GM12864 (cell line): Measurements from ENCODE around the gene LTC4S.

Experiments used
- DNase-seq: peaks from one replicate; pipeline ENCODE4 v3.0.0-alpha.2; 2011; ENCODE audit warnings: low read depth
- H3K4me3 ChIP-seq: 2 replicates; pipeline ENCODE4 v1.5.1; 2011; ENCODE audit warnings: mild to moderate bottlenecking, low read depth, low read length, control low read depth
- CTCF ChIP-seq: IDR thresholded peaks from 2 replicates; pipeline ENCODE4 v1.5.1; 2011; ENCODE audit warnings: low read depth, mild to moderate bottlenecking, moderate library complexity, low read length, control low read depth, inconsistent platforms; ENCODE audit errors: missing control alignments

LTC4S gene

DNA sequence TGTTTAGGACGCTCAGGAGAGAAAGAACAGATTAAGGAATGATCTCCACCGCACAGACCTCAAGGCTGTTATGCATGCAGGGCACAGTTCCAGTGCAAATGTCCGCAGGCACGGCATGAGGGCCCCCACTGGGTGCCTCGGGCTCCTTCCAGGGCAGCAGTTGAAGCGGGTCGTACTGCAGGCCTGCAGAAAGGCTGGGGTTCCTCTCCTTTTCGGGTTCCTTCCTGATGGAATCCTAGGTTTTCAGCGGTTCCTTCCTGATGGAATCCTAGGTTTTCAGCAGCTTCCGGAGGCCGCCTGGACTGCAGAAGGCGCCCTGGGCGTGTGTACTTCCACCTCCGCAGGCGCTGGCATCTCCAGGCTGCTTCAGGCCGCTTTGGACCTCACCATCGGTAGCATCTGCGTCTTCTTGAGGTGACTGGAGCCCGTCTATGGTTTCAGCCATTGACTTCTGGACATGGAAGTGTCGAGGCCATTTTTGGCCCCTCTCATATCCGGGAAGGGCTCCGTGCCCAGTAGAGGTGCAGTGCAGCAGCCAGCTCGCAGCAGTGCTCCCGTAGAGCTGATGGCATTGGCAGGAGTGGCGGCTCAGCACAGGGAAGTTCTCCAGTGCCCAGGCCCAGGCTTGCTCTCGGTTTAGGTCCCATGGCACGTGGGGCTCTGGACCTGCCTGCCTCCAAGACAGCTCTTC, 18.5 kb downstream of the LTC4S start:
- no peak for DNase-seq
- TF ChIP-seq CTCF: no peak
- H3K4me3 ChIP-seq: no peak overlapping the region

GRCh38 chr5:179812997-179813607, 19.3 kb downstream of the LTC4S start:
- DNase-seq: no peak
- H3K4me3 ChIP-seq: no peak overlapping the region
- no peak for TF ChIP-seq CTCF

- H3K4me3 ChIP-seq: no peak overlapping the region
- DNase-seq: no peak
- no peak for TF ChIP-seq CTCF
Measured at GRCh38 chr5:179814090-179814489, 20.3 kb downstream of the LTC4S start.

DNA sequence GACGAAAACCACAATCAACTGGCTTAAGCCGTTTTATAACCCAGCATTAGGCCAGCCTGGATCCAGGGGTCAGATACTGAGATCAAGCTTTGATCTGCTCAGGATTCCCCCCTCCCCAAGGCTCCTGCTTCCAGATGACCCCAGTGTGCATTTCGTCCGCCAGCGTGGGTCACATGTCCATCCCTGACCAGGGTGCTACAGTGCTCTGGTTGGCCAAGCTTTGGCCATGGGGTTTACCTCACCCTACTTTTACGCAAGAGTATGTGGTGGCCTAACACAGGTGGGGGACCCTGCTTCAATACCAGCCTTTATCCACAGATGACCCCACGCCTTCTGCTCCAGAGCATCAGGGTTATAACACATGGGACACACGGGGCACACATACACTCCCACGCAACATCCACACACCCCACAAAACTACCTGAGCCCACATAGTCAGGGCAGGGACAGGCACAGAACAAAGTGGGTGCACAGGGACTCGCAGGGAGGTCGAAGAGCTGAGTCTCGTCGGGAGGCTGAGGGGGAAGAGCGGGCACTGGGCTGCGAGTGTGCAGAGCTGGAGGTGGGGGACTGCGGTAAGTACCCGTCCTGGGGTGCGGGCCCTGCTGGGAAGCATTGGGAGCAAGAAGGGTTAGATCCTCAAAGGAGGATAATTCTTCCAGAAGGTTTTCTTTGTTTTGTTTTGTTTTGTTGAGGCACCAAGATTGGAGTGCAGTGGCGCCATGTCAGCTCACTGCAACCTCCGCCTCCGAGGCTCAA, 21.9 kb downstream of the LTC4S start:
- no peak overlapping the region for H3K4me3 ChIP-seq
- no peak for TF ChIP-seq CTCF
- no peak for DNase-seq

DNA sequence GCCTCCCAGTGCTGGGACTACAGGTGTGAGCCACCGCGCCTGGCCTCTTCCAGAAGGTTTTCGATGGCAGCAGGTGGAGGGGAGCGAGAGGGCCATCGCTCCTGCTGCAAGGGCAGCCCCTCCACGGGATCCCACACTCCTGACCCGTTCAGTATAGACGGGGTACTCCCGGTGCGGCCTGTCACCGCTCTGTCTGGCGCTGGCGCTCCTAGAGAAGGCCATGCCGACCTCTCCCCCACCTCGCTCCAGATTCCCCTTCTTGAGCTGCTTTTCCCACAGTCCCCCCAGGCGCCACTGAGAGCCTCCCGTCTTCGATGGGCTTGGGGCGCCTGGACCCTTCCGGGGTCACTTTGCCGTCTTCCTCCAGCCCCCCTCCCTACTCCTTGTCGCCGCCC, 22.6 kb downstream of the LTC4S start:
- DNase-seq: no peak
- no peak for TF ChIP-seq CTCF
- no peak overlapping the region for H3K4me3 ChIP-seq

- H3K4me3 ChIP-seq: no peak overlapping the region; the same call in 1 of the 2 replicates
- DNase-seq: no peak
- TF ChIP-seq CTCF: no peak
Measured at GRCh38 chr5:179816796-179817469, 23.1 kb downstream of the LTC4S start.
